DND-41 (cell line): ENCODE data around the gene RSPRY1.

Experiments
- ATAC-seq: fragments of 200-7000 bp; cut with Tn5 transposase; 3 replicates; pipeline ENCODE4 v1.9.1; 2021; ENCODE audit warnings: low read depth; ENCODE audit not compliant: insufficient read depth
- DNase-seq: peaks from one replicate; pipeline ENCODE4 v3.0.0-alpha.2; 2020
- H2AFZ ChIP-seq: 2 replicates; pipeline ENCODE4 v1.6.0; 2012; ENCODE audit warnings: low read depth, low read length
- H3K27ac ChIP-seq: 2 replicates; pipeline ENCODE4 v1.5.1; 2012; ENCODE audit warnings: low read length, inconsistent platforms
- H3K27me3 ChIP-seq: fragments of 200-600 bp; sonication (generic); 2 replicates; pipeline ENCODE4 v1.6.0; 2012; ENCODE audit warnings: low read length, mild to moderate bottlenecking, inconsistent platforms; ENCODE audit not compliant: insufficient read depth, poor library complexity
- H3K36me3 ChIP-seq: 2 replicates; pipeline ENCODE4 v1.5.1; 2012; ENCODE audit warnings: low read length, inconsistent platforms; ENCODE audit not compliant: insufficient read depth
- H3K4me1 ChIP-seq: 2 replicates; pipeline ENCODE4 v1.5.1; 2012; ENCODE audit warnings: mild to moderate bottlenecking, low read length; ENCODE audit not compliant: insufficient read depth
- H3K4me2 ChIP-seq: 2 replicates; pipeline ENCODE4 v1.6.0; 2012; ENCODE audit warnings: mild to moderate bottlenecking, moderate library complexity, low read length, inconsistent platforms; ENCODE audit not compliant: insufficient read depth
- H3K4me3 ChIP-seq, 2 experiments: fragments of 200-600 bp in 1 of 2; shearing (Covaris generic) in 1 of 2; 2 replicates each; pipeline ENCODE4 v1.5.1; 2012 to 2016; ENCODE audit warnings: inconsistent platforms in 2 of 2, low read length in 2 of 2, mild to moderate bottlenecking in 2 of 2, low read depth in 1 of 2, moderate library complexity in 1 of 2
- H3K79me2 ChIP-seq: 2 replicates; pipeline ENCODE4 v1.6.0; 2012; ENCODE audit warnings: low read length, inconsistent platforms; ENCODE audit not compliant: insufficient read depth
- H3K9ac ChIP-seq: 2 replicates; pipeline ENCODE4 v1.6.0; 2012; ENCODE audit warnings: low read depth, mild to moderate bottlenecking, inconsistent platforms, low read length, moderate library complexity
- H3K9me3 ChIP-seq: 2 replicates; pipeline ENCODE4 v1.5.1; 2012; ENCODE audit warnings: low read length, moderate library complexity, mild to moderate bottlenecking, inconsistent platforms; ENCODE audit not compliant: insufficient read depth, severe bottlenecking
- H4K20me1 ChIP-seq: 2 replicates; pipeline ENCODE4 v1.6.0; 2012; ENCODE audit warnings: low read length; ENCODE audit not compliant: insufficient read depth
- CTCF ChIP-seq: IDR thresholded peaks from 2 replicates; pipeline ENCODE4 v1.5.1; 2012; ENCODE audit warnings: borderline replicate concordance, low read length, moderate library complexity, mild to moderate bottlenecking; ENCODE audit not compliant: poor library complexity, severe bottlenecking; ENCODE audit errors: extremely low read depth
- EZH2 ChIP-seq: IDR thresholded peaks from 3 replicates; pipeline ENCODE4 v1.6.1; 2012; ENCODE audit warnings: borderline replicate concordance, low read depth, mild to moderate bottlenecking, moderate library complexity, low read length, inconsistent platforms; ENCODE audit not compliant: severe bottlenecking

RSPRY1 gene

GRCh38 chr16:57284952-57285363 is 98.8 kb downstream of the RSPRY1 start:
- Histone ChIP-seq H3K4me3 (no peak overlapping the region), H4K20me1 (no peaks in the 10 kb centered on the region), H3K27ac (no peak overlapping the region), H3K4me1 (no peaks in the 10 kb centered on the region), H3K27me3 (peaks cover 6% of the 10 kb centered on the region), H3K9ac (no peak overlapping the region), H3K4me2 (no peak overlapping the region), H3K36me3 (no peaks in the 10 kb centered on the region), H3K9me3 (no peaks in the 10 kb centered on the region), H3K79me2 (no peaks in the 10 kb centered on the region), H2AFZ (no peak overlapping the region)
- ATAC-seq (no peak), DNase-seq (no peak)
- TF ChIP-seq EZH2, result no peak
- TF ChIP-seq CTCF, result no peak

GRCh38 chr16:57285379-57285778 is 99.2 kb downstream of the RSPRY1 start:
- H3K4me1 ChIP-seq, result no peaks in the 10 kb centered on the region
- H3K36me3 ChIP-seq, result no peaks in the 10 kb centered on the region
- H4K20me1 ChIP-seq, result no peaks in the 10 kb centered on the region
- H2AFZ ChIP-seq, result no peak overlapping the region
- TF ChIP-seq EZH2 (no peak), CTCF (no peak)
- H3K27me3 ChIP-seq, result peaks cover 2% of the 10 kb centered on the region
- no peaks in the 10 kb centered on the region for H3K79me2 ChIP-seq
- H3K4me2 ChIP-seq, result no peak overlapping the region
- H3K9ac ChIP-seq, result no peak overlapping the region
- no peaks in the 10 kb centered on the region for H3K9me3 ChIP-seq
- no peak for DNase-seq
- H3K27ac ChIP-seq, result no peak overlapping the region
- no peak overlapping the region for H3K4me3 ChIP-seq
- no peak for ATAC-seq

- Histone ChIP-seq H3K9me3 (no peaks in the 10 kb centered on the region), H3K4me1 (no peaks in the 10 kb centered on the region), H3K27me3 (no peaks in the 10 kb centered on the region), H3K4me2 (no peak overlapping the region), H3K36me3 (no peaks in the 10 kb centered on the region), H3K9ac (no peak overlapping the region), H3K4me3 (no peak overlapping the region), H3K79me2 (no peaks in the 10 kb centered on the region), H4K20me1 (no peaks in the 10 kb centered on the region), H2AFZ (no peak overlapping the region), H3K27ac (no peak overlapping the region)
- DNase-seq, result no peak
- TF ChIP-seq CTCF (no peak), EZH2 (no peak)
- no peak for ATAC-seq
Observed at GRCh38 chr16:57289391-57290257, 103.5 kb downstream of the RSPRY1 start.
